ENCODE data around the gene LUM. TPM values are rescaled to one million over a fixed set of nuclear protein-coding genes. Genes with fewer than 3 reads are reported as not detected.

LUM gene
- total RNA-seq, 4 donors from 2014 or later = 5.1 to 51.5 (median 30.7) TPM

GRCh38 chr12:91099341-91099740, 12.0 kb downstream of the LUM start:
- no peaks in the 10 kb centered on the region for H3K9me3 ChIP-seq
- no peaks in the 10 kb centered on the region for H3K4me1 ChIP-seq
- H3K27ac ChIP-seq = peak overlapping the region in 2 of 4 donors; percentile 1 to 57
- no peak overlapping the region for H3K4me3 ChIP-seq
- intact Hi-C loops (cut with DNase I) = no loop called here
- 43 to 53% methylated on average over 2 of the region's 2 CpGs for WGBS, 2 donors
- H3K36me3 ChIP-seq = no peaks in the 10 kb centered on the region
- no peak for TF ChIP-seq POLR2A (IDR thresholded peaks at IDR 0.05)
- no peak for TF ChIP-seq CTCF (IDR thresholded peaks at IDR 0.05)
- no peaks in the 10 kb centered on the region for H3K27me3 ChIP-seq
- DNase-seq = no peak

- H3K4me1 ChIP-seq = no peaks in the 10 kb centered on the region
- DNase-seq = no peak
- TF ChIP-seq CTCF (IDR thresholded peaks at IDR 0.05) (no peak), POLR2A (IDR thresholded peaks at IDR 0.05) (no peak)
- H3K27me3 ChIP-seq = no peaks in the 10 kb centered on the region
- intact Hi-C loops (cut with DNase I) = no loop called here
- H3K27ac ChIP-seq = peak overlapping the region in 2 of 4 donors; percentile 1 to 57
- WGBS, 2 donors = 24 to 43% methylated on average over 3 of the region's 3 CpGs
- H3K9me3 ChIP-seq = no peaks in the 10 kb centered on the region
- no peaks in the 10 kb centered on the region for H3K36me3 ChIP-seq
- no peak overlapping the region for H3K4me3 ChIP-seq
Observed at GRCh38 chr12:91098941-91099340, 12.4 kb downstream of the LUM start.

GRCh38 chr12:91098461-91098860, 12.8 kb downstream of the LUM start:
- intact Hi-C loops (cut with DNase I) = no loop called here
- Histone ChIP-seq H3K27ac (peak overlapping the region in 1 of 4 donors; percentile 3), H3K36me3 (no peaks in the 10 kb centered on the region), H3K27me3 (no peaks in the 10 kb centered on the region), H3K4me1 (no peaks in the 10 kb centered on the region), H3K9me3 (no peaks in the 10 kb centered on the region), H3K4me3 (no peak overlapping the region)
- no peak for DNase-seq
- TF ChIP-seq POLR2A (IDR thresholded peaks at IDR 0.05) = no peak
- no peak for TF ChIP-seq CTCF (IDR thresholded peaks at IDR 0.05)

GRCh38 chr12:91094957-91095356, 16.3 kb downstream of the LUM start:
- Histone ChIP-seq H3K4me1 (no peaks in the 10 kb centered on the region), H3K27ac (no peak overlapping the region), H3K27me3 (no peaks in the 10 kb centered on the region), H3K36me3 (no peaks in the 10 kb centered on the region), H3K4me3 (no peak overlapping the region), H3K9me3 (peaks cover 0 to 9% (median 0%) of the 10 kb centered on the region in 3 donors)
- 89 to 94% methylated on average over 1 of the region's 1 CpG for WGBS, 2 donors
- DNase-seq = no peak
- TF ChIP-seq POLR2A (IDR thresholded peaks at IDR 0.05) = no peak
- TF ChIP-seq CTCF (IDR thresholded peaks at IDR 0.05) = no peak
- intact Hi-C loops (cut with DNase I) = no loop called here

- peaks cover 0 to 10% (median 0%) of the 10 kb centered on the region in 3 donors for H3K9me3 ChIP-seq
- no peaks in the 10 kb centered on the region for H3K27me3 ChIP-seq
- H3K27ac ChIP-seq = no peak overlapping the region
- no peak overlapping the region for H3K4me3 ChIP-seq
- TF ChIP-seq POLR2A (IDR thresholded peaks at IDR 0.05) = no peak
- no peak for TF ChIP-seq CTCF (IDR thresholded peaks at IDR 0.05)
- H3K4me1 ChIP-seq = no peaks in the 10 kb centered on the region
- H3K36me3 ChIP-seq = no peaks in the 10 kb centered on the region
- no peak for DNase-seq
- intact Hi-C loops (cut with DNase I) = no loop called here
Observed at GRCh38 chr12:91094032-91094662, 17.1 kb downstream of the LUM start.
